GM12892 (cell line): Measurements from ENCODE around the gene CDKN2A.

Experiments
- POLR2A ChIP-seq: IDR thresholded peaks from 2 replicates; pipeline ENCODE4 v1.6.1; 2011; ENCODE audit warnings: low read depth, low read length, control low read depth
- POLR2AphosphoS5 ChIP-seq: IDR thresholded peaks from 2 replicates; pipeline ENCODE4 v1.6.1; 2011; ENCODE audit warnings: low read depth, low read length, control low read depth
- TAF1 ChIP-seq: IDR thresholded peaks from 2 replicates; pipeline ENCODE4 v1.6.1; 2011; ENCODE audit warnings: low read depth, mild to moderate bottlenecking, control low read depth, low read length, borderline replicate concordance

GRCh38 chr9:21941337-21941995 is 52.7 kb downstream of the CDKN2A start:
- TF ChIP-seq POLR2A = no peak
- no peak for TF ChIP-seq POLR2AphosphoS5
- no peak for TF ChIP-seq TAF1
